Skeletal muscle tissue (tissue), 4 donors: ENCODE data around the gene RARRES2. TPM values are rescaled to one million over a fixed set of nuclear protein-coding genes. Genes with fewer than 3 reads are reported as not detected.

ENCODE experiments used
- H3K27ac ChIP-seq: one replicate; pipeline ENCODE4 v1.7.0; 2013; ENCODE audit warnings: mild to moderate bottlenecking, low read depth, low read length, inconsistent platforms
- H3K27me3 ChIP-seq, 3 donors: one replicate each; pipeline ENCODE4 v1.7.0; 2013; ENCODE audit warnings: low read length in 3 of 3; ENCODE audit not compliant: control insufficient read depth in 3 of 3, insufficient read depth in 3 of 3
- H3K36me3 ChIP-seq, 3 donors: one replicate each; pipeline ENCODE4 v1.7.0; 2013; ENCODE audit warnings: low read length in 3 of 3; ENCODE audit not compliant: control insufficient read depth in 3 of 3, insufficient read depth in 3 of 3
- H3K4me1 ChIP-seq, 3 donors: one replicate each; pipeline ENCODE4 v1.7.0; 2013; ENCODE audit warnings: low read length in 3 of 3, mild to moderate bottlenecking in 3 of 3; ENCODE audit not compliant: control insufficient read depth in 3 of 3, insufficient read depth in 3 of 3
- H3K4me3 ChIP-seq, 3 donors: one replicate each; pipeline ENCODE4 v1.7.0; 2013; ENCODE audit warnings: low read length in 3 of 3
- H3K9ac ChIP-seq, 3 donors: one replicate each; pipeline ENCODE4 v1.7.0; 2013; ENCODE audit warnings: low read length in 3 of 3, mild to moderate bottlenecking in 3 of 3, moderate library complexity in 2 of 3, low read depth in 1 of 3
- H3K9me3 ChIP-seq, 3 donors: one replicate each; pipeline ENCODE4 v1.7.0; 2013; ENCODE audit warnings: low read length in 3 of 3; ENCODE audit not compliant: control insufficient read depth in 3 of 3
- total RNA-seq: library from RNA; depleted of rRNA; stranded (reverse); fragments of >200 nt; gene quantifications from one replicate; pipeline ENCODE4 v1.2.3, GENCODE V29; 2014
- donor health status: Osteomylitis.

RARRES2 gene
- total RNA-seq, 1 donor from 2014 or later = 54.3 TPM

DNA sequence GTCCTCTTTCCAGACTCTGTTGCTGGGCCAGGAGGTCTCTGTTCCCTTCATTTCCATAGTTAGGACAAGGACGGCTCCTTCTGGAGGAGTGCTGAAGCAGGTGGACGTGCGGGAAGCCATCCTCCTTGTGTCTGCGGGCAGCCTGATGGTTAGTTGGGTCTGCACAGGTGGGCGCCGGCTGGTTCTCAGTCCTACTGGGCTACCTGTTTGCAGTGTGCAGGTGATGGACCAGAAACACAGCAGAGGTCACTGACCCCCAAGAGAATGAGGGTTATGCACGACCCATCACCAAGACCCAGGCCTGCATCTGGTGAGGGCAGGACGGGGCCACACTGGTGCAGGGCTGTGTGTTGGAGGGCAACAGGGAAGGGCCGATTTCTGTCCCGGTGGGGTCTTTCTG, 7.8 kb downstream of the RARRES2 start:
- Histone ChIP-seq H3K9me3 (no peaks in the 10 kb centered on the region), H3K4me1 (peaks cover 0 to 9% (median 4%) of the 10 kb centered on the region in 3 donors), H3K9ac (no peak overlapping the region), H3K27me3 (peaks cover 0 to 5% (median under 1%) of the 10 kb centered on the region in 3 donors), H3K27ac (no peak overlapping the region), H3K4me3 (no peak overlapping the region), H3K36me3 (peaks cover 0 to 2% (median 0%) of the 10 kb centered on the region in 3 donors)

DNA sequence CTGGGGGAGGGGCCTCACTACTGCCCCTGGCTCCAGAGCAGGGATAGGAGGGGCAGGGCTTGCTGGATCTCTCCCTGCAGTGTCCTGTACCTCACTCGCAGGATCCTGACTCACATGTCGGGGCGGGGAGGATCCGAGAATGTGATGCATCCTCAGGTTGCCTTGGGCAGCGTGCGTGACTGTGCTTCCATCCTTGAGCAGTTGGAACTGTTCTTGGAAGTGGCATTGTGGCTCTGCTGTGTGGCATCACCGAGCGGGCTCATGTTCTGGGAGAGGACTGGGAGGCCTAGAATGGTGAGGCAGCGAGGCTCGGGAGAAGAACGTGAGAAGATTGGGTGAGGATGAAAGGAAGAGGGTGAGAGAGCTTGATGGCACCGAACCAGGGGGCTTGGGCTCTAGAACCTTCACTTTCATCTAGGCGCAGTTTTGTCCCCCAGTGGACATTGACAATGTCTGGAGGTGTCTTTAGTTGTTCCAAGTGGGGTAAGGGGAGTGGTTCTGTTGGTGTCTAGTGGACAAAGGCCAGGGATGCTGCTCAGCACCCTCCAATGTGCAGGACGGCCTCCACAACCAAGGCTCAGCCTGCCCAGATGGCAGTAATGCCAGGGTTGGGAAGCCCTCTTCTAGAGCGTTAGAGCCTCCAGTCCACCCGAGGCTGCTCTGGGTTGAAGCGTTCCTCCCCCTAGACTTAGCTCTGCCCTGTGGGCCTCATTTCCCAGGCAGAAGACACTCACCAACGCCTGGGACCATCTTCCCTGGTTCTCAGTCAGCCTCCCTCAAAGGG, 8.4 kb downstream of the RARRES2 start:
- Histone ChIP-seq H3K27ac (no peak overlapping the region), H3K27me3 (no peaks in the 10 kb centered on the region), H3K4me1 (peaks cover 0 to 9% (median 4%) of the 10 kb centered on the region in 3 donors), H3K4me3 (no peak overlapping the region), H3K9me3 (no peaks in the 10 kb centered on the region), H3K9ac (no peak overlapping the region), H3K36me3 (peaks cover 0 to 2% (median 0%) of the 10 kb centered on the region in 3 donors)

DNA sequence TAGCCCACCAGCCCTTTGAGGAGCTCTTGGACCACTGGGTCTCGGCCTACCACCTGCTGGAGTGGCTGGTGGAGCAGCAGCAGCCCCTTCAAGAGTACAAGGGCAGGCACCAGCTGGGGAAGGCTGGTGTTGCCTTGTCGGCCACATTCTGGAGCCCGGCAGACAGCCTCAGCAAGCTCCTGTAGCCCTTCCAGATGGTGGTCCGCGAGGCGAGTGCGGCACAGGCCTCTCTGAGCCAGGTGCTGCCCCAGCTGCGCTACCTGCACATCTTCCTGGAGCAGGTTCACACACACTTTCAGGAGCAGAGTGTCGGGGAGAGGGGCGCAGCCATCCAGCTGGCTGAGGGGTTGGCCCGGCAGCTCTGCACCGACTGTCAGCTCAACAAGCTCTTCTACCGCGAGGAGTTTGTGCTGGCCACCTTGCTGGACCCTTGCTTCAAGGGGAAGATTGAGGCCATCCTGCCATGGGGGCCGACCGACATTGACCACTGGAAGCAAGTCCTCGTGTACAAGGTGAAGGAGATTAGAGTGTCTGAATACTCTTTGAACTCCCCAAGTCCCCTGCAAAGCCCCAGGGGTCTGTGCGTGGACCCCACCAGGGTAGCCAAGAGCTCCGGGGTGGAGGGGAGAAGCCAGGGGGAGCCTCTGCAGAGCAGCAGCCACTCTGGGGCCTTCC, 11.1 kb downstream of the RARRES2 start:
- Histone ChIP-seq H3K27ac (no peak overlapping the region), H3K27me3 (no peaks in the 10 kb centered on the region), H3K9me3 (no peaks in the 10 kb centered on the region), H3K4me3 (no peak overlapping the region), H3K4me1 (peaks cover 0 to 3% (median 0%) of the 10 kb centered on the region in 3 donors), H3K9ac (no peak overlapping the region), H3K36me3 (peaks cover 0 to 2% (median 0%) of the 10 kb centered on the region in 3 donors)

DNA sequence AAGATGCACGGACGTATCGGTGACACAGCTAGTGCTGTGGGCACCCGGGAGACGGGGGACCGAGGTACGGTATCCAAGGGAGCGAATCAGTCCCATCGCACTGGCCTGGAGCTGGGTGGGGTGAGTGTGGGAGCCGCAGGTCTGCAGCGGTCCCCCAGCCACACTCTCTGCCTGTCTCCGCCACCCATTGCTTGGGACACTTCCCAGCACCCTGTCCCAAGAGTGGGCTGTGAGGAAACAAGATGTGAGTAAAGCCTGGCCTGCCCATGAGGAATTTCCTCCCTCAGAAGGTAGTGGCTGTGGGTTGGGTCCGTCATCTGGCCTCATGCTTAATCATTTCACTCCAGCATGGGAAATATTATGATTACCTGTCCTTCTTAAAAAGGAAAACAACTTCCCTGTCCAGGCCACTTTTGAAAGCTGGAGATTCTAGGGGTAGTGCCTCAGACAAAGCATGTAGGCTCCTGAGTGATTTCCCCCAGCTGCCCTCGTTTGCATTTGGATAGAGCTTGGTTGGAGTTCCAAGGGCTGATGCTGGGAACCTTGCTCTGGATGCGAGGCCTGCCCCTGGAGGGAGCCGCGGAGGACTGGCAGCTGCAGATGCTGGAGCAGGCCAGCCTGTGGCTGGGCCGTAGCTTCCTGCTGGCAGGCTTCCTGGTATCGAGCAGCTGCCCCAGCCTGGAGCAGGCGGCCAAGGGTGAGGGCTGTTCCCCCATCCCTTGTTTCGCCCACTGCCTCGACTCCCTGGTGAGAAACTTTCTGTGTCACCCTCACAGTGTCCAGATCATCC, 11.9 kb downstream of the RARRES2 start:
- Histone ChIP-seq H3K4me1 (peaks cover 0 to 3% (median 0%) of the 10 kb centered on the region in 3 donors), H3K9me3 (no peaks in the 10 kb centered on the region), H3K27me3 (peaks cover 0 to 3% (median 2%) of the 10 kb centered on the region in 3 donors), H3K27ac (no peak overlapping the region), H3K36me3 (peaks cover 0 to 2% (median 0%) of the 10 kb centered on the region in 3 donors), H3K9ac (no peak overlapping the region), H3K4me3 (no peak overlapping the region)

DNA sequence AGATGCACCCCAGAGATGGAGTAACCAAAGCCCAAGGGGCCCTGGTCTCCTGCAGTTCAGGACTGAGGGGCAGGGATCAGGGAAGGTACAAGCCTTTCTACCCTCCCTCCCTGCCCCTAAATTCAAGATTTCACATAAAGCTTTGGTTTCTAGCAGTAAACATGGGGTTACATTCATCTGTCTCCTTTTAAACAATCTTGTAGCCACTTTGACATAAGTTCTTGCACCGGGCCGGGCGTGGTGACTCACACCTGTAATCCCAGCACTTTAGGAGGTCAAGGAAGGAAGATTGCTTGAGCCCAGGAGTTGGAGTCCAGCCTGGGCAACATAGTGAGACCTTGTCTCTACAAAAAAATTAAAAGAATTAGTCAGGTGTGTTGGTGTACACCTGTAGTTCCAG, 14.1 kb downstream of the RARRES2 start:
- no peaks in the 10 kb centered on the region for H3K9me3 ChIP-seq
- H3K36me3 ChIP-seq = peaks cover 0 to 2% (median 0%) of the 10 kb centered on the region in 3 donors
- no peak overlapping the region for H3K4me3 ChIP-seq
- H3K4me1 ChIP-seq = peaks cover 4 to 13% (median 8%) of the 10 kb centered on the region in 3 donors
- H3K9ac ChIP-seq = no peak overlapping the region
- H3K27ac ChIP-seq = no peak overlapping the region
- peaks cover 5 to 9% (median 9%) of the 10 kb centered on the region in 3 donors for H3K27me3 ChIP-seq

DNA sequence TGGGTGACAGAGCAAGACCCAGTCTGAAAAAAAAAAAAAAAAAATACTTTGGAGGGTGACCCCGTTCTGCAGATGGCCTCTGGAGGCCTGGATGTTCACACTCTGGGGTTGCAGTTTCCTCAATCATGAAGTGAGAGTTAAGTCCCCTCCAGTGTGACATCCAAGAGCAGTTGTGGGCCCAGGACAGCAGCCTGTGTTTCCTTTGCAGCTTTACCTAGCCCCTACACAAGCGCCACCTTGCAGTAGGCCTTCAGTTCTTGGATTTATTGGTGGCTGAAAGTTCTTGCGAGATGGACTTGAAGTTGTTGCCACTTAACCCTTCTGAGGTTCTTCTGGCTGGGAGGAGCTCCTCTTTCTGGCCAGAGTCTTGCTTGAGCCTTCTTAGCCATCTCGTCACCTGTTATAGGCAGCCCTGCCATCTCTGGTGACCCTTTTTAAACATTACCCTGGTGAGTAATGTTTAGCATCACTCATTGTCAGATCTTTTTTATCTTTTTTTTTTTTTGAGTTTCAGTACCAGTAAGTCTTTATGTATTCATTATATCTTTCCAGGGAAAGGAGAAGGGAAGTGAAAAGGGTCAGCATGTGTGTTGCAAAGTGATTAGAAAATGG, 14.7 kb downstream of the RARRES2 start:
- H3K4me3 ChIP-seq = no peak overlapping the region
- H3K9ac ChIP-seq = no peak overlapping the region
- peaks cover 0 to 2% (median 0%) of the 10 kb centered on the region in 3 donors for H3K36me3 ChIP-seq
- no peaks in the 10 kb centered on the region for H3K9me3 ChIP-seq
- H3K27ac ChIP-seq = no peak overlapping the region
- peaks cover 5 to 9% (median 9%) of the 10 kb centered on the region in 3 donors for H3K27me3 ChIP-seq
- peaks cover 4 to 13% (median 8%) of the 10 kb centered on the region in 3 donors for H3K4me1 ChIP-seq

DNA sequence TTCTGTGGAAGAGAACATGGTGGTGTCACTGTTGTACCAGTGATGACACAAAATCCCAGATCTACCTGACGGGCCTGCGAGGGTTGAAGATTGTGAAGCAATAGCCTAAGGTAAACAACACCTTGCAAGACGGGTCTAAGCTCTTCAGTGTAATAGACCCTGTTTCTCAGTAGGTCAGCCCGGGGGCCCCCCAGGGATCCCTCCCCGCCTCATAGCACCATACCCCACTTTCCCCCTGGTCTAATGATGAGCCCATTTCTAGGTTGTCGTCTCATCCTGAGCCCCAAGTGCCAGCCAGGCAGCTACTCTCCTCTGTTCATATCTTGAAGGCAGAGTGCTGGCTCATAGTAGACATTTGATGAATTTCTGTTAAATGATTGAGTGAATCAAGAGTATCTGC, 15.5 kb downstream of the RARRES2 start:
- Histone ChIP-seq H3K9me3 (no peaks in the 10 kb centered on the region), H3K27ac (no peak overlapping the region), H3K27me3 (peaks cover 5 to 9% (median 9%) of the 10 kb centered on the region in 3 donors), H3K4me1 (peaks cover 4 to 13% (median 8%) of the 10 kb centered on the region in 3 donors), H3K36me3 (peaks cover 0 to 2% (median 0%) of the 10 kb centered on the region in 3 donors), H3K4me3 (no peak overlapping the region), H3K9ac (no peak overlapping the region)

DNA sequence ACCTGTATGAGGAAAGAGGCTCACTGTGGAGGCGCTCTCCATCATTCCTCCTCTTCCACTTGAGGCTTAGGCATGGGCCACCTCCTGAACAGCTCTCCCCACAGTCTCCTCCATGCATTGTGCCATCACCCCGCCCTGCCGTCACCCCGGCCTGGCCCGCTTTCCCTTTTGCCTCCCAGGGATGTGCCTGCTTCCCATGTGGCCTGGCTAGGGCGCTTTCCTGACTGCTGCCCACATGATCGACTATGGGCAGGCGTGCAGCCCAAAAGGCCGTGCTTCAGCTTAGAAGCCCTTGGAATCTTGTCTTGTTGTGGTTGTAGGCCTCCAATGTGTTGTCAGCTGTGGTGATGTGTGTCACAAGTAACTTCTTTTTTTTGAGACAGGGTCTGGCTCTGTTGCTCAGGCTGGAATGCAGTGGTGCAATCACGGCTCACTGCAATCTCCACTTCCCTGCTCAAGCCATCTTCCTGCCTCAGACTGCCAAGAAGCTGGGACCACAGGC, 16.3 kb downstream of the RARRES2 start:
- H3K36me3 ChIP-seq = peaks cover 0 to 2% (median 0%) of the 10 kb centered on the region in 3 donors
- peaks cover 4 to 13% (median 8%) of the 10 kb centered on the region in 3 donors for H3K4me1 ChIP-seq
- H3K27me3 ChIP-seq = peaks cover 5 to 9% (median 9%) of the 10 kb centered on the region in 3 donors
- H3K4me3 ChIP-seq = no peak overlapping the region
- H3K27ac ChIP-seq = no peak overlapping the region
- H3K9me3 ChIP-seq = no peaks in the 10 kb centered on the region
- no peak overlapping the region for H3K9ac ChIP-seq

DNA sequence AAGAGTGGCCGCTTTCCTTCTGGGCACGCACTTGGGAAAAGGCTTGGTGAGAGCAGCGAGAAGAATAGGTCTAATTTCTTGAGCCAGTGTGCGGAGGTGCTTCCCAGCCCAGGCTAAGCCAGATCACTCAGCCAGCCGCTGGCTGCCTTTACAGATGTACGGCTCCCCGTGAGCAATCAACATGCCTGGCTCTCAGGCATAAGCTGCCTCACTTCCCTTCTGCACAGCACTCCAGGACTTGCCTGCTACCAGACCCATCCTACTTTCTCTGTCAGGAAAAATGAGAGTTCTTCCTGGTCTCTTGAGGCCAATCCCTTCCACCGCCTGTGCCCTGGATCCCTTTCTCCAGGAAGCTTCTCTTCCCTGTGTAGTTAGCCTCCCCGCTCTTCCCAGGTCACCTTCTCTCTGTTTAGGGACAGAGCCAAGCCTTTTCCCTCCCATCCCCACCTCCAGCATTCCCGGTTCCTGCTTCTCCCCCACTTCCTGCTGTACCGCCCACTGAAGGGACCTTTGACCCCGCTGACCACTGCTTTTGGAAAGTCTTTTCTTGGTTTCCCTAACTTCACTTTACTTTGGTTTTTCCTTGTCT, 17.0 kb downstream of the RARRES2 start:
- Histone ChIP-seq H3K4me3 (no peak overlapping the region), H3K4me1 (peaks cover 4 to 12% (median 8%) of the 10 kb centered on the region in 3 donors), H3K27me3 (peaks cover 5 to 9% (median 9%) of the 10 kb centered on the region in 3 donors), H3K9ac (no peak overlapping the region), H3K27ac (no peak overlapping the region), H3K36me3 (peaks cover 0 to 2% (median 0%) of the 10 kb centered on the region in 3 donors), H3K9me3 (no peaks in the 10 kb centered on the region)
